Esophagus muscularis mucosa (tissue), 4 donors: ENCODE results near the gene DCC.

ENCODE experiments used
- EP300 ChIP-seq: sonication (generic); formaldehyde crosslinking; IDR thresholded peaks from one replicate; pipeline ENCODE4 v1.6.1; 2017; ENCODE audit warnings: antibody characterized with exemption
- POLR2A ChIP-seq: fragments of 450-650 bp; IDR thresholded peaks from one replicate; pipeline ENCODE4 v1.6.1; 2017; ENCODE audit warnings: antibody characterized with exemption, moderate library complexity, mild to moderate bottlenecking, low read depth
- TF ChIP-seq, protein P1 (sequence below), 3 experiments: fragments of 200-600 bp in 2 of 3; fragments of 450-650 bp in 1 of 3; sonication (generic) in 2 of 3; IDR thresholded peaks; one replicate each; pipeline ENCODE4 v1.5.1; 2017 to 2019; ENCODE audit warnings: antibody characterized with exemption in 3 of 3, mild to moderate bottlenecking in 2 of 3, moderate library complexity in 1 of 3

DNA sequence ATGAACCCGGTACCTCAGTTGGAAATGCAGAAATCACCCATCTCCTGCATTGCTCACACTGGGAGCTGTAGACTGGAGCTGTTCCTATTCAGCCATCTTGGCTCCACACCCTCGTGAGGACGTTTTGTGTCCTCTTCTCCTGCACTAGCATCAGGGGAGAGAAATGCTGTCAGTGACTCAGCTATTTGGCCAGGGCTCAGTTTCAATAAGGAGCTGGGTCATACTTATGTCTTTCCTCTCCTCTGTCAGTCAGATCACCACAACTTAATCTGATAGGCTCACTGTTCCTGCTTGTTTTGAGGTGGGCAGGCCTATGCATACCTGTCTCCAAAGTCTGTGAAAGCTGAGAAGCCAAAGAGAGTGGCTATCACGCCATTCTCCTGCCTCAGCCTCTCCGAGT lies 921.2 kb downstream of the DCC start:
- TF ChIP-seq, protein P1, sequence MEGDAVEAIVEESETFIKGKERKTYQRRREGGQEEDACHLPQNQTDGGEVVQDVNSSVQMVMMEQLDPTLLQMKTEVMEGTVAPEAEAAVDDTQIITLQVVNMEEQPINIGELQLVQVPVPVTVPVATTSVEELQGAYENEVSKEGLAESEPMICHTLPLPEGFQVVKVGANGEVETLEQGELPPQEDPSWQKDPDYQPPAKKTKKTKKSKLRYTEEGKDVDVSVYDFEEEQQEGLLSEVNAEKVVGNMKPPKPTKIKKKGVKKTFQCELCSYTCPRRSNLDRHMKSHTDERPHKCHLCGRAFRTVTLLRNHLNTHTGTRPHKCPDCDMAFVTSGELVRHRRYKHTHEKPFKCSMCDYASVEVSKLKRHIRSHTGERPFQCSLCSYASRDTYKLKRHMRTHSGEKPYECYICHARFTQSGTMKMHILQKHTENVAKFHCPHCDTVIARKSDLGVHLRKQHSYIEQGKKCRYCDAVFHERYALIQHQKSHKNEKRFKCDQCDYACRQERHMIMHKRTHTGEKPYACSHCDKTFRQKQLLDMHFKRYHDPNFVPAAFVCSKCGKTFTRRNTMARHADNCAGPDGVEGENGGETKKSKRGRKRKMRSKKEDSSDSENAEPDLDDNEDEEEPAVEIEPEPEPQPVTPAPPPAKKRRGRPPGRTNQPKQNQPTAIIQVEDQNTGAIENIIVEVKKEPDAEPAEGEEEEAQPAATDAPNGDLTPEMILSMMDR (IDR thresholded peaks at IDR 0.05) = no peak
- TF ChIP-seq EP300 (no peak), POLR2A (no peak)
